Liver (tissue), 3 donors: ENCODE results near the gene CDK16.

ENCODE experiments used
- ATF3 ChIP-seq: IDR thresholded peaks from 2 replicates; pipeline ENCODE4 v1.6.1; 2016; ENCODE audit warnings: antibody characterized with exemption
- CTCF ChIP-seq: fragments of 150-350 bp; IDR thresholded peaks from 2 replicates; pipeline ENCODE4 v1.5.1; 2017; ENCODE audit warnings: improper control_type of control experiment, low read depth, low read length; ENCODE audit not compliant: missing input control
- RAD21 ChIP-seq, 2 donors: IDR thresholded peaks; 2 replicates each; pipeline ENCODE4 v1.6.1; 2016; ENCODE audit warnings: antibody characterized with exemption in 2 of 2, mild to moderate bottlenecking in 2 of 2
- REST ChIP-seq: IDR thresholded peaks from 2 replicates; pipeline ENCODE4 v1.6.1; 2016; ENCODE audit warnings: antibody characterized with exemption, mild to moderate bottlenecking
- TAF1 ChIP-seq: conservative IDR thresholded peaks from 2 replicates; pipeline ENCODE4 v1.6.1; 2016; ENCODE audit warnings: antibody characterized with exemption, mild to moderate bottlenecking
- YY1 ChIP-seq: IDR thresholded peaks from 2 replicates; pipeline ENCODE4 v1.6.1; 2016; ENCODE audit warnings: antibody characterized with exemption, mild to moderate bottlenecking
- donor health status: healthy.
- donor health status: healthy.

DNA sequence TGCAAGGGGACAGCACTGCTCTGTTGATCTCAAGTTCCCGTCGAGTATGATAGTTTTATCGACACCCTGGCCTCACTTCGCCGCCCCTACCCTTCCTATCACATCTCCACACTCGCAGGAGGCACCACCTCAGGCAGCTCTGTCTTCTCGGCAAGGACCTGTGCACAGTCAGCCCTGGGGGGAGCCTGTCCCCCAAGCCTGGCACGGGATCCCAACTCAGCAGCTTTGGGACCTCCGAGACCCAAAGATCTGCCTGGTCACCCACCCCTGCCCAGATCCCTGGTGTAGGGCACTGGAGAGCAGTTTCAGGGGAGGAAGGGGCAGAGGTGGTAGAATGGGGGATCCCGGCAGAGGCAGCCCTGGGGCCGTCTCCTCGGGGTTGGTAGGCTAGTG lies 42.9 kb upstream of the CDK16 start:
- TF ChIP-seq ATF3 (no peak), CTCF (no peak), TAF1 (no peak), REST (no peak), RAD21 (IDR thresholded peaks at IDR 0.05) (no peak), YY1 (no peak)
